ENCODE results near the gene RELA. TPM values are rescaled to one million over a fixed set of nuclear protein-coding genes. Genes with fewer than 3 reads are reported as not detected.

Gene RELA
- total and polyA plus RNA-seq, 2 donors (not counting 1 experiment from before 2014, with no cell fraction given) = 124 to 154 TPM

DNA sequence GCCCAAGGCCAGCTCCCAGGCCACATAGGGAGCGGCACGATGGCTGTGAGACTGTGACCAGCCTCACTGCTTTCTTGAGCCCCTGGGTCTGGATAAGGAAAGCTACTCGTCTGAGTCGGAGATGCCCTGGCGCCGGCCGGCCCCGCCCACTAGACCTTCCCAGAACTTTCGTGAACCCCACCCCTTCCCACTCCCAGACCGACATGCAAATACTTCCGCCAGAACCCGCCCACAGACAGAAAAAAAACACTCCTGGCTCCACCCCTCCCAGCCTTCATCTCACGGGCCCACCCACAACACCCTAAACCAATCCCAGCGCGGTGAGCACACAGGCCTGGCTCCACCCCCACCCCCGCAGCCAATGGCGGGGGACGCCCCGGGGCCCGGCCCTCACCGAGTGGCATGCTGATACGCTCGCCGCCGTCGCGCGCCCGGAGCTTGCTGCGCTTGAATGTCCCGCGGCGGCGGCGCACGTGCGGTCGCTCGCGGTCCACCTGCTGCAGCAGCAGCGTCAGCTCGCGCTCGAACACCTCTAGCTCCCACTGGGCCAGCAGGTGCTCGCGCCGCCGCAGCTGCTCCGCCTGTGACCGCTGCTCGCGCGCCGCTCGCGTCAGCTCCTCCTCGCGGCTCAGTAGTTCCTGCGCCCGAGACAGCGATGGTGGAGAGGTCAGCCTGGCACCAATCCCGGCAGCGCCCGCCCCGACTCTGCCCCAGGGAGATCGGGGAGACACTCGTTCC is 55.7 kb downstream of the RELA start:
- no peak overlapping the region for H3K4me3 Mint-ChIP-seq
- H3K27me3 Mint-ChIP-seq = no peaks in the 10 kb centered on the region
- TF ChIP-seq, protein P1, sequence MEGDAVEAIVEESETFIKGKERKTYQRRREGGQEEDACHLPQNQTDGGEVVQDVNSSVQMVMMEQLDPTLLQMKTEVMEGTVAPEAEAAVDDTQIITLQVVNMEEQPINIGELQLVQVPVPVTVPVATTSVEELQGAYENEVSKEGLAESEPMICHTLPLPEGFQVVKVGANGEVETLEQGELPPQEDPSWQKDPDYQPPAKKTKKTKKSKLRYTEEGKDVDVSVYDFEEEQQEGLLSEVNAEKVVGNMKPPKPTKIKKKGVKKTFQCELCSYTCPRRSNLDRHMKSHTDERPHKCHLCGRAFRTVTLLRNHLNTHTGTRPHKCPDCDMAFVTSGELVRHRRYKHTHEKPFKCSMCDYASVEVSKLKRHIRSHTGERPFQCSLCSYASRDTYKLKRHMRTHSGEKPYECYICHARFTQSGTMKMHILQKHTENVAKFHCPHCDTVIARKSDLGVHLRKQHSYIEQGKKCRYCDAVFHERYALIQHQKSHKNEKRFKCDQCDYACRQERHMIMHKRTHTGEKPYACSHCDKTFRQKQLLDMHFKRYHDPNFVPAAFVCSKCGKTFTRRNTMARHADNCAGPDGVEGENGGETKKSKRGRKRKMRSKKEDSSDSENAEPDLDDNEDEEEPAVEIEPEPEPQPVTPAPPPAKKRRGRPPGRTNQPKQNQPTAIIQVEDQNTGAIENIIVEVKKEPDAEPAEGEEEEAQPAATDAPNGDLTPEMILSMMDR (IDR thresholded peaks at IDR 0.05) = no peak
- TF ChIP-seq EZH2 (IDR thresholded peaks at IDR 0.05; ENCODE audit: borderline replicate concordance, insufficient read depth, low read depth, low read length, poor library complexity, severe bottlenecking) = no peak
- Histone ChIP-seq H2AFZ (ENCODE audit: insufficient read depth, low read depth, low read length, poor library complexity, severe bottlenecking) (no peak overlapping the region), H3K27me3 (replicated peaks in 1 of 4; ENCODE audit: control extremely low read depth in 1 of 4, control insufficient read depth in 3 of 4, insufficient read depth in 4 of 4, low read length in 3 of 4) (no peaks in the 10 kb centered on the region), H3K36me3 (replicated peaks in 1 of 2; ENCODE audit: control extremely low read depth in 1 of 2, control insufficient read depth in 1 of 2, extremely low read depth in 1 of 2, insufficient read depth in 2 of 2, low read length in 1 of 2) (peaks cover 1 to 69% of the 10 kb centered on the region in 2 experiments), H3K4me2 (replicated peaks; ENCODE audit: low read depth, low read length, poor library complexity, severe bottlenecking) (no peak overlapping the region), H3K4me3 (ENCODE audit: control extremely low read depth in 1 of 5, extremely low read depth in 1 of 5, insufficient read depth in 1 of 5, low read depth in 2 of 5, low read length in 4 of 5) (no peak overlapping the region), H3K9me3 (ENCODE audit: control extremely low read depth in 1 of 3, control insufficient read depth in 2 of 3, insufficient read depth in 1 of 3, low read length in 2 of 3) (peaks cover 0 to 14% (median 0%) of the 10 kb centered on the region in 3 donors), H3K27ac (ENCODE audit: low read length in 2 of 2) (no peak overlapping the region), H4K20me1 (ENCODE audit: control insufficient read depth, insufficient read depth, low read length, poor library complexity, severe bottlenecking) (peaks cover 38% of the 10 kb centered on the region), H3K79me2 (ENCODE audit: control insufficient read depth, insufficient read depth, low read length) (peaks cover 24% of the 10 kb centered on the region), H3K9ac (ENCODE audit: low read length) (no peak overlapping the region), H3K4me1 (ENCODE audit: control insufficient read depth in 2 of 2, insufficient read depth in 2 of 2, low read length in 2 of 2) (peaks cover 29 to 30% of the 10 kb centered on the region in 2 donors)
- 96% methylated on average over 66 of the region's 67 CpGs for WGBS (ENCODE audit: insufficient coverage)
- peak; percentile 40 for ATAC-seq (ENCODE audit: low read depth)
- intact Hi-C loops (cut with micrococcal nuclease) = no loop called here
- ChIA-PET CTCF (interaction anchor here (1.2 kb wide), 1 partner anchor 13 kb away, joined by 5 read pairs; no protein-coding TSS in a partner anchor), POLR2A (no interaction called here)
- peaks cover 42% of the 10 kb centered on the region for H3K4me1 Mint-ChIP-seq
- no peaks in the 10 kb centered on the region for H3K9me3 Mint-ChIP-seq (ENCODE audit: insufficient read depth)
- no peak overlapping the region for H3K27ac Mint-ChIP-seq
- no peak for DNase-seq

DNA sequence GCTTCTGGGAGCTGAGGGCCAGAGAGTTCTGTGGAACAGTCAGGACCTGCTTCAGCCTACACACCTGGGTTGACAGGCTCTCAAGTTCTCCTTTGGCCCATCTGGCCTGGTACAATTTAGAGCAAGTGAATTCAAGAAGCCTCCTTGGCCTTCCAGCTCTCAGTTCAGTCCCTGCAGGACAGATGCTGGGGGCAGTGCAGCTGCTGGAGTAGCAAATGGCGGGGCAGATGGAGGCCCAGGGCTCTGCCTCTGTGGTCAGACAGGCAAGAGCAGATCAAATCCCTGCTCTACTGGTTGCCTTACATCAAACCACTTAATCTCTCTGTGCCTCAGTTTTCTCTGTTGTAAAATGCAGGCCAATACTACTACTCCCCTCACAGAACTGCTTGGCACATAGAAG is 58.5 kb downstream of the RELA start:
- Mint-ChIP-seq H3K27me3 (no peaks in the 10 kb centered on the region), H3K27ac (no peak overlapping the region), H3K4me1 (peaks cover 21% of the 10 kb centered on the region), H3K9me3 (ENCODE audit: insufficient read depth) (no peaks in the 10 kb centered on the region), H3K4me3 (no peak overlapping the region)
- Histone ChIP-seq H3K27me3 (replicated peaks in 1 of 4; ENCODE audit: control extremely low read depth in 1 of 4, control insufficient read depth in 3 of 4, insufficient read depth in 4 of 4, low read length in 3 of 4) (no peaks in the 10 kb centered on the region), H3K4me1 (ENCODE audit: control insufficient read depth in 2 of 2, insufficient read depth in 2 of 2, low read length in 2 of 2) (peaks cover 11% of the 10 kb centered on the region in 2 donors), H3K9ac (ENCODE audit: low read length) (no peak overlapping the region), H3K9me3 (ENCODE audit: control extremely low read depth in 1 of 3, control insufficient read depth in 2 of 3, insufficient read depth in 1 of 3, low read length in 2 of 3) (peaks cover 0 to 14% (median 0%) of the 10 kb centered on the region in 3 donors), H3K27ac (ENCODE audit: low read length in 2 of 2) (no peak overlapping the region), H3K36me3 (replicated peaks in 1 of 2; ENCODE audit: control extremely low read depth in 1 of 2, control insufficient read depth in 1 of 2, extremely low read depth in 1 of 2, insufficient read depth in 2 of 2, low read length in 1 of 2) (peaks cover 1 to 57% of the 10 kb centered on the region in 2 experiments), H3K4me2 (replicated peaks; ENCODE audit: low read depth, low read length, poor library complexity, severe bottlenecking) (no peak overlapping the region), H2AFZ (ENCODE audit: insufficient read depth, low read depth, low read length, poor library complexity, severe bottlenecking) (no peak overlapping the region), H3K4me3 (ENCODE audit: control extremely low read depth in 1 of 5, extremely low read depth in 1 of 5, insufficient read depth in 1 of 5, low read depth in 2 of 5, low read length in 4 of 5) (no peak overlapping the region), H4K20me1 (ENCODE audit: control insufficient read depth, insufficient read depth, low read length, poor library complexity, severe bottlenecking) (peaks cover 12% of the 10 kb centered on the region), H3K79me2 (ENCODE audit: control insufficient read depth, insufficient read depth, low read length) (no peaks in the 10 kb centered on the region)
- TF ChIP-seq, protein P1 (IDR thresholded peaks at IDR 0.05) = no peak
- no peak for TF ChIP-seq EZH2 (IDR thresholded peaks at IDR 0.05; ENCODE audit: borderline replicate concordance, insufficient read depth, low read depth, low read length, poor library complexity, severe bottlenecking)
- WGBS (ENCODE audit: insufficient coverage) = 100% methylated on average over 1 of the region's 1 CpG
- DNase-seq (no peak), ATAC-seq (ENCODE audit: low read depth) (no peak)
- CTCF ChIA-PET = interaction anchor here (1.3 to 1.9 kb wide), 3 partner anchors 10 to 14 kb away, joined by 4 to 13 read pairs (median 5); partner anchors contain the start of gene MAP3K11
- intact Hi-C loops (cut with micrococcal nuclease) = no loop called here
- POLR2A ChIA-PET = interaction anchor here (0.6 to 1.5 kb wide), 3 partner anchors 27 to 68 kb away, joined by 3 to 8 read pairs (median 6); partner anchors contain the start of gene FAM89B

Measured in B cell (primary cell).